Measurements from ENCODE around the gene IGFBP4.

The IGFBP4 gene

DNA sequence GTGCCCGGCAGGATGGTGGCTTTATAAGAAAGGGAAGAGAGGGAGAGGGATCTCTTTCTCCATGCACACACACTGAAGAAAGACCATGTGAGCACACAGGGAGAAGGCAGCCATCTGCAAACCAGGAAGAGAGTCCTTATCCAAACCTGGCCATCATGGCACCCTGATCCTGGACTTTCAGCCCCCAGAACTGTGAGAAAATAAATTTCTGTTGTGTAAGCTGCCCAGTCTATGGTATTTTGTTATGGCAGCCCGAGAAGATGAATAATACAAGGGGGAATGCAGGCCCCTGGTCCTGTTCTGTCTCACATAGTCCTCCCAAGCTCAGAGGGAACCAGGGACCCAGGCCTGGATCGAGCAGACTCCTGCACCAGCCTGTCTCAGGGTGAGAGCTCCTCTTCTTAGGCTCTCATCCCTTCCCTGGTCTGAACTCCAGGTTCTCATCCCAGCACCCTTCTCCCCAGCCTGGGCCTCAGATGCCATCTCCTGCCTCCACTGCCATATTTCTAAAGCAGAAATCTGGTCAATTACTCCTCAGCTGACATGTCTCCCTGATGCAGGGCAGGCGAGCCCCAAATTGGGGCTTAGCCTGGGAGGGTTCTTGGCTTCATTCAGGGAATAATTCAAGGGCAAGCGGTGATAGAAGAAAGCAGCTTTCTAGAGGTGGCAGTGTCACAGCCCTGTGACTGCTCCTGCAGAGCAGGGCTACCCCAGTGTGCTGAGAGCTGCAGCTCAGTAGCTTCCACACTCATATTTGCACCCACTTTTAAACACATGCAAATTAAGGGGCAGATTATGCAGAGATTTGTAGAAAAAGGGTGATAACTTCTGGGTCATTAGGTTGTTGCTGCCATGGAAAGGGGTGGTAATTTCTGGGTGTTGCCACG, 28.8 kb downstream of the IGFBP4 start:
- no peak for DNase-seq (ENCODE audit: low read depth)
- H3K4me3 ChIP-seq (ENCODE audit: low read depth, low read length), result no peak overlapping the region
- TF ChIP-seq CTCF (IDR thresholded peaks at IDR 0.05; ENCODE audit: control insufficient read depth, extremely low read depth, insufficient read depth), result no peak

DNA sequence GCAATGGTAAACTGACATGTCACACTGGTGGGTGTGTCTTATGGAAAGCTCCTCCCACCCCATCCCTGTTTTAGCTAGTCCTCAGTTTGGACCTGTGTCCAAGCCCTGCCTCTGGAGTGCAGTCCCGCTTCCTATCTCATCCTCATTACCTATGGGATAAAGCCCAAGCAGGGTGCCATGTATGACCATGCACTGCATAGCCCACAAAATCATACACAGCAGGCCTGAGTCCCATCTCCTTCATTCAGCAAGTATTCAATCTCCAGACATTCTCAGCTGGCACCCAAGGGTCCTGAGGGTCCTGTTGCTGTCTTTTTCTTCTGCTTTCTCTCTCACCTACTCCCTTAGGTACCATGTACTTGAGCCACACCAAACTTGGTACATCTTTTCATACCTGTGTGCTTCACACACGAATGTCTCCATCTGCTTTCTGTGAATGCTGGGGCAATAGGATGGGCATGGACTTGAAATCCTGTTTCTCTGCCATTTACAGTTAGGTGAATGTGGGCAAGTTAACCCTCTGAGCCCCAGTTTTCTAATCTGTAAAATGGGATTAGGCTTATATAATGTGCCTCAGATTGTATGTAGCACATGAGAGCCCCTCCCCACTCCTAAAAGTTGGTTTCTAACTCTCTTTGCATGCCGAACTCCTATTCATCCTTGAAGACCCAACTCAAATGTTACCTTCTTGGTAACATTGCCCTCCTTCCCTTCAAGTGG, 29.6 kb downstream of the IGFBP4 start:
- no peak for DNase-seq (ENCODE audit: low read depth)
- no peak for TF ChIP-seq CTCF (IDR thresholded peaks at IDR 0.05; ENCODE audit: control insufficient read depth, extremely low read depth, insufficient read depth)
- no peak overlapping the region for H3K4me3 ChIP-seq (ENCODE audit: low read depth, low read length)

DNA sequence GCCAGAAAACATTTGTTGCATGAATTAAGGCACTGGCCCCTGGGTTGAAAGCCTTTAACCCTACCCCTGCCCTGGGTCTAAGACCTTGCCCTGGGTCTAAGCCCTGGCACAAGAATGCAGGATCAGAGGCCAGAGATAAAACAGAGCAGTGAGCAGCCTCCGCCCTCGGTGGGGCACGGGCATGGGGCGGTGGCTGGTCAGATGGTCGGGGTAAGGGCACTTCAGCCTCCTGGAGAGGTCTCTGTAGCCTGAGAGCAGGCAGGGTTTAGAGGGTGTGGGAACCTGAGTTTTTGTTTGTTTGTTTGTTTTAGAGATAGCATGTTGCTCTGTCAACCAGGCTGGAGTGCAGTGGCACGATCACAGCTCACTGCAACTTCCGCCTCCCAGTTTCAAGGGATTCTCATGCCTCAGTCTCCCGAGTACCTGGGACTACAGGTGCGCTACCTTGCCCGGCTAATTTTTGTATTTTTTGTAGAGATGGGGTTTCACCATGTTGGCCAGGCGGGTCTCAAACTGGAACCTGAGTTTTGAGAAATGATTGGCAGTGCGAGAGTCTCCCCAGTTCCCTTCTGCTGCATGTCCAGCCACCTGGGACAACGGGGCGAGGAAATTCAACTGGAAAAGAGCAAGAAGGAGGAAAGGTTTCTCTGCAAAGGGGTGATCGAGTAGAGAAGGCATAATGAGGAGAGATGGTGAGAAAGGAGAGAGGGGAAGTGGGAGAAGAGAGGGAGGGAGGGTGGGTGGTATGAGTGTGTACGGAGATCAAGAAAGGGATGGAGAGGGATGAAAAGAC, 30.5 kb downstream of the IGFBP4 start:
- no peak for TF ChIP-seq CTCF (IDR thresholded peaks at IDR 0.05; ENCODE audit: control insufficient read depth, extremely low read depth, insufficient read depth)
- no peak overlapping the region for H3K4me3 ChIP-seq (ENCODE audit: low read depth, low read length)
- no peak for DNase-seq (ENCODE audit: low read depth)

- TF ChIP-seq CTCF (IDR thresholded peaks at IDR 0.05; ENCODE audit: control insufficient read depth, extremely low read depth, insufficient read depth), result no peak
- H3K4me3 ChIP-seq (ENCODE audit: low read depth, low read length), result no peak overlapping the region
- DNase-seq (ENCODE audit: low read depth), result no peak
Measured at GRCh38 chr17:40474419-40475002, 31.3 kb downstream of the IGFBP4 start.

GRCh38 chr17:40475234-40475908, 32.1 kb downstream of the IGFBP4 start:
- no peak for TF ChIP-seq CTCF (IDR thresholded peaks at IDR 0.05; ENCODE audit: control insufficient read depth, extremely low read depth, insufficient read depth)
- H3K4me3 ChIP-seq (ENCODE audit: low read depth, low read length), result no peak overlapping the region
- no peak for DNase-seq (ENCODE audit: low read depth)

GRCh38 chr17:40477796-40478195, 34.5 kb downstream of the IGFBP4 start:
- DNase-seq (ENCODE audit: low read depth), result no peak
- no peak overlapping the region for H3K4me3 ChIP-seq (ENCODE audit: low read depth, low read length)

More at GRCh38 chr17:40477796-40478195, 34.5 kb downstream of the IGFBP4 start:
- TF ChIP-seq CTCF (IDR thresholded peaks at IDR 0.05; ENCODE audit: control insufficient read depth, extremely low read depth, insufficient read depth), result no peak

All from LNCaP clone FGC (cell line).